Aorta (tissue), 5 donors: ENCODE results near the gene SPRING1. TPM values are rescaled to one million over a fixed set of nuclear protein-coding genes. Genes with fewer than 3 reads are reported as not detected.
A peak's percentile ranks its signal among the peaks of the same experiment; 100 is the strongest.

Experiments used
- ATAC-seq: fragments of 200-7000 bp; cut with Tn5 transposase; one replicate; pipeline ENCODE4 v1.9.1; 2022; ENCODE audit warnings: moderate library complexity; ENCODE audit not compliant: low FRiP score
- DNase-seq, 2 donors: peaks; one replicate each; pipeline ENCODE4 v3.0.0-alpha.2; 2020
- H3K27ac ChIP-seq, 2 donors: one replicate each; pipeline ENCODE4 v1.5.1; 2013; ENCODE audit warnings: low read length in 2 of 2, mild to moderate bottlenecking in 2 of 2, moderate library complexity in 2 of 2, control low read depth in 1 of 2, inconsistent platforms in 1 of 2, low read depth in 1 of 2
- H3K27me3 ChIP-seq, 2 donors: one replicate each; pipeline ENCODE4 v1.6.1; 2013; ENCODE audit warnings: control low read depth in 1 of 2, low read length in 1 of 2, mild to moderate bottlenecking in 1 of 2, moderate library complexity in 1 of 2; ENCODE audit not compliant: insufficient read depth in 2 of 2, control insufficient read depth in 1 of 2
- H3K36me3 ChIP-seq, 2 donors: one replicate each; pipeline ENCODE4 v1.6.1; 2013; ENCODE audit warnings: control low read depth in 1 of 2, low read length in 1 of 2, mild to moderate bottlenecking in 1 of 2; ENCODE audit not compliant: insufficient read depth in 2 of 2, control insufficient read depth in 1 of 2
- H3K4me1 ChIP-seq, 2 donors: one replicate each; pipeline ENCODE4 v1.6.1; 2013; ENCODE audit warnings: low read length in 2 of 2, control low read depth in 1 of 2, mild to moderate bottlenecking in 1 of 2, moderate library complexity in 1 of 2; ENCODE audit not compliant: insufficient read depth in 2 of 2, control insufficient read depth in 1 of 2
- H3K4me3 ChIP-seq, 2 donors: one replicate each; pipeline ENCODE4 v1.5.1; 2013; ENCODE audit warnings: low read length in 2 of 2, control low read depth in 1 of 2, mild to moderate bottlenecking in 1 of 2
- H3K9me3 ChIP-seq: one replicate; pipeline ENCODE4 v1.6.1; 2013; ENCODE audit warnings: mild to moderate bottlenecking, low read length; ENCODE audit not compliant: control insufficient read depth
- WGBS, 2 donors: extraction: QIAGEN DNeasy Blood & Tissue Kit; methylation state at CpG; one replicate each; pipeline ENCODE4 v1.1.7; 2013; 5-methylcytosine and 5-hydroxymethylcytosine counted together
- intact Hi-C, 2 donors: fragments of 100-400 bp; cut with DNase I; formaldehyde crosslinking; loops; one replicate each; pipeline versions ENCODE4 v1.14.2 to v1.15.0; 2022
- polyA plus RNA-seq, 2 donors: library from polyadenylated mRNA; stranded (reverse); fragments of 200-250 nt; gene quantifications; one replicate each; pipeline ENCODE4 v1.2.3, GENCODE V29; 2013
- total RNA-seq, 2 donors: library from RNA; stranded (reverse); fragmentation: NEBNext Ultra II Directional; extraction: Animal tissue kit (Norgen Biotek cat#: 25700); gene quantifications; one replicate each; pipeline ENCODE4 v1.2.1, GENCODE V29; 2021
- donor health status: healthy with polysubstance abuse.
- donor health status: Bipolar disorder and iron deficiency.
- donor health status: DM: no; HTN: no; CAD: no.
- donor health status: DM: no; HTN: no; CAD: no.
- donor health status: DM: yes; HTN: yes; CAD: no.

SPRING1 gene
- total and polyA plus RNA-seq, 4 donors = 12.7 to 18.9 (median 15.2) TPM

GRCh38 chr12:116718655-116719454 is 19.0 kb downstream of the SPRING1 start:
- intact Hi-C loops = no loop called here
- H3K4me1 ChIP-seq = no peaks in the 10 kb centered on the region
- H3K9me3 ChIP-seq = no peaks in the 10 kb centered on the region
- WGBS, 2 donors = 51 to 57% methylated on average over 10 of the region's 10 CpGs
- no peak overlapping the region for H3K4me3 ChIP-seq
- no peak overlapping the region for H3K27ac ChIP-seq
- H3K36me3 ChIP-seq = peaks cover 0 to 5% of the 10 kb centered on the region in 2 donors
- no peak for DNase-seq
- H3K27me3 ChIP-seq = no peaks in the 10 kb centered on the region
- peak; percentile 36 for ATAC-seq

GRCh38 chr12:116717466-116718437 is 20.1 kb downstream of the SPRING1 start:
- Histone ChIP-seq H3K27me3 (no peaks in the 10 kb centered on the region), H3K4me1 (no peaks in the 10 kb centered on the region), H3K36me3 (peaks cover 0 to 5% of the 10 kb centered on the region in 2 donors), H3K9me3 (no peaks in the 10 kb centered on the region), H3K4me3 (no peak overlapping the region), H3K27ac (no peak overlapping the region)
- DNase-seq = peak; percentile 74 to 83
- peak; percentile 78 for ATAC-seq
- intact Hi-C loops = no loop called here
- WGBS, 2 donors = 49 to 53% methylated on average over 27 of the region's 27 CpGs

- intact Hi-C loops = no loop called here
- ATAC-seq = no peak
- no peaks in the 10 kb centered on the region for H3K27me3 ChIP-seq
- WGBS, 2 donors = 88 to 92% methylated on average over 9 of the region's 9 CpGs
- no peaks in the 10 kb centered on the region for H3K4me1 ChIP-seq
- H3K4me3 ChIP-seq = no peak overlapping the region
- no peak for DNase-seq
- no peak overlapping the region for H3K27ac ChIP-seq
- peaks cover 0 to 3% of the 10 kb centered on the region in 2 donors for H3K36me3 ChIP-seq
- no peaks in the 10 kb centered on the region for H3K9me3 ChIP-seq
Observed at GRCh38 chr12:116714175-116714574, 23.7 kb downstream of the SPRING1 start.

- Histone ChIP-seq H3K4me1 (no peaks in the 10 kb centered on the region), H3K4me3 (no peak overlapping the region), H3K27me3 (no peaks in the 10 kb centered on the region), H3K27ac (no peak overlapping the region), H3K9me3 (no peaks in the 10 kb centered on the region), H3K36me3 (peaks cover 0 to 3% of the 10 kb centered on the region in 2 donors)
- intact Hi-C loops = no loop called here
- ATAC-seq (no peak), DNase-seq (no peak)
- WGBS, 2 donors = 94 to 99% methylated on average over 2 of the region's 2 CpGs
Observed at GRCh38 chr12:116713527-116713926, 24.3 kb downstream of the SPRING1 start.

- H3K36me3 ChIP-seq = peaks cover 0 to 3% of the 10 kb centered on the region in 2 donors
- H3K27ac ChIP-seq = no peak overlapping the region
- no peak for ATAC-seq
- H3K4me1 ChIP-seq = no peaks in the 10 kb centered on the region
- WGBS, 2 donors = 84% methylated on average over 17 of the region's 17 CpGs
- no peaks in the 10 kb centered on the region for H3K9me3 ChIP-seq
- H3K27me3 ChIP-seq = no peaks in the 10 kb centered on the region
- intact Hi-C loops = no loop called here
- no peak overlapping the region for H3K4me3 ChIP-seq
- DNase-seq = no peak
Observed at GRCh38 chr12:116712458-116713303, 25.2 kb downstream of the SPRING1 start.

- Histone ChIP-seq H3K27me3 (no peaks in the 10 kb centered on the region), H3K27ac (no peak overlapping the region), H3K4me1 (no peaks in the 10 kb centered on the region), H3K36me3 (no peaks in the 10 kb centered on the region), H3K9me3 (no peaks in the 10 kb centered on the region), H3K4me3 (no peak overlapping the region)
- intact Hi-C loops = no loop called here
- WGBS, 2 donors = 42 to 49% methylated on average over 8 of the region's 8 CpGs
- ATAC-seq = no peak
- DNase-seq = no peak
Observed at GRCh38 chr12:116710370-116711150, 27.3 kb downstream of the SPRING1 start.

- ATAC-seq = no peak
- H3K9me3 ChIP-seq = no peaks in the 10 kb centered on the region
- H3K27ac ChIP-seq = no peak overlapping the region
- intact Hi-C loops = loop anchor here (5.0 to 10.0 kb wide), 3 partner anchors 173 to 715 kb away; partner anchors contain the start of gene HRK (in 1 of the 2)
- no peak for DNase-seq
- H3K4me3 ChIP-seq = no peak overlapping the region
- no peaks in the 10 kb centered on the region for H3K36me3 ChIP-seq
- H3K4me1 ChIP-seq = no peaks in the 10 kb centered on the region
- WGBS, 2 donors = 55 to 62% methylated on average over 10 of the region's 10 CpGs
- H3K27me3 ChIP-seq = no peaks in the 10 kb centered on the region
Observed at GRCh38 chr12:116709768-116710167, 28.1 kb downstream of the SPRING1 start.
